ENCODE measurements around the gene AGAP3.

DNA sequence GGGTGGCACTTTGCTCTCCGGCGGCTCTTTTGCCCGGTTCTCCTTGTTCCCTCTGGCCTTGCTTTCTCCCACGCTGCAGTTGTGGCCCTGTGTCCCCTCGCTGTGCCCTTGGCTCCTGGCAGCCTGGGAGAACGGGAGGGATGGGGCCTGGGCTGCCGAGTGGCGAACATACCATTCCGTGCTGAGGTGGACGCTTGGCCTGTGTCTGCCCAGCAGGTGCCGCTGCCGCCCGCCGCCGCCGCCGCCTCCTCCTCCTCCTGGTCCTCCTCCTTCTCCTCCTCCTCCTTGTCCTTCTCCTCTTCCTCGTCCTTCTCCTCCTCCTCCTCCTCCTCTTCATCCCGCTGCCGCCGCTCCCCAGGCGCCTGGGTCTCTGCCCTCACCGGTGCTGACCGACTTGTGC lies 36.0 kb downstream of the AGAP3 start:
- no peak for TF ChIP-seq CTCF (conservative IDR thresholded peaks at IDR 0.05)
- TF ChIP-seq ZFX (IDR thresholded peaks at IDR 0.05) = no peak

All from C4-2B (cell line).